ENCODE measurements around the gene GAL3ST2.

- no peak for TF ChIP-seq CTCF (IDR thresholded peaks at IDR 0.05 in 4 of 5, conservative IDR thresholded peaks at IDR 0.05 in 1 of 5)
- no peak for TF ChIP-seq POLR2A (IDR thresholded peaks at IDR 0.05)
Observed at GRCh38 chr2:241812730-241813643, 36.4 kb downstream of the GAL3ST2 start.

Measured in gastrocnemius medialis (tissue), 4 donors.